ENCODE measurements around the gene DCLK1.

DNA sequence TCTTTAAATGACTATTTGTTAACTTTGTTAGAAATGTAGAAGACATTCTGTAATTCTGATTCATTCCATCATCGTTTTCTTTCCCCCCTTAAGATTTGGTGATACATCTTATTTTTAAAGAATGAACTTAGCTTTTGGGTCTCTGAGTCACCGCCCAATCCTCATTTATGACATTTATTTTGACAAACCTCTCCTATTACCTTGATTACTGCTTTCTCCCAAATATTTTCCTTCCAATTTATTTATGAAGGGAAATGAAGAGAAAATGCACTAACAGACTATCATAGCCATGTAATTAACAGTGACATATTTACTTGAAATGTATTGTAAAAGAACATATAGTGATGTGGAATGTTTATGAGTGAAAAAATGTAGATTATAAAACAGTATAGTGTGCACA is 241.6 kb downstream of the DCLK1 start:
- TF ChIP-seq POLR2AphosphoS5 (IDR thresholded peaks at IDR 0.05; ENCODE audit: low read depth, low read length) (no peak), REST (IDR thresholded peaks at IDR 0.05; ENCODE audit: insufficient read depth in 1 of 2, low read depth in 2 of 2, low read length in 2 of 2) (no peak), TAF1 (IDR thresholded peaks at IDR 0.05; ENCODE audit: borderline replicate concordance, insufficient read depth, low read length) (no peak), SIN3A (IDR thresholded peaks at IDR 0.05; ENCODE audit: borderline replicate concordance, insufficient read depth, low read length) (no peak)
